GM12864 (cell line): ENCODE measurements around the gene TMEM174.

Experiments
- DNase-seq: peaks from one replicate; pipeline ENCODE4 v3.0.0-alpha.2; 2011; ENCODE audit warnings: low read depth
- H3K4me3 ChIP-seq: 2 replicates; pipeline ENCODE4 v1.5.1; 2011; ENCODE audit warnings: mild to moderate bottlenecking, low read depth, low read length, control low read depth
- TF ChIP-seq, protein P1 (sequence below): IDR thresholded peaks from 2 replicates; pipeline ENCODE4 v1.5.1; 2011; ENCODE audit warnings: low read depth, mild to moderate bottlenecking, moderate library complexity, low read length, control low read depth, inconsistent platforms; ENCODE audit errors: missing control alignments

Gene TMEM174

DNA sequence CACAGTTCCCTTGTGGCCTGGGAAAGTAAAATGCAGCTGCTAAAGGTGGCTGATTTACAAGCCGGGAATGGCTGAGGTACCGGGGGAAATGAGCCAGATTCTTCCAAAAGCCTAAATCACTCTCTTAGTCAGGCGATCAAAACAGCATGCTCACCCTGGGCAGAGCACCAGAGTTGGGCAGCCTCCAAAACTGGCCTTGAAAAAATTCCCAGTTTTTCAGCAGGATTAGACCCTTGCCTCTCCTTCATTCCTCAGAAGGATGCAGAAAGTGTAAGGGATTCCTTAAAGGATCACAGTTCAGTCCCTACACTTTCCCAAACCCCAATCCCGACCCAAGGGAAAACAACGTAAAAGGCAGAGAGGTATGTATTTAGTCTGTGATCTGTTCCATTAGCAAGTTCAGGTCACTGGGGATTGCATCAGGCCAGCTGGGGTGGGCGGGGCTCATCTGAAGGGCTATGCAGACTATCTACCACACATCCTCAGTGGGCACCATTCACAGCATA is 16.9 kb downstream of the TMEM174 start:
- DNase-seq, result no peak
- TF ChIP-seq, protein P1, sequence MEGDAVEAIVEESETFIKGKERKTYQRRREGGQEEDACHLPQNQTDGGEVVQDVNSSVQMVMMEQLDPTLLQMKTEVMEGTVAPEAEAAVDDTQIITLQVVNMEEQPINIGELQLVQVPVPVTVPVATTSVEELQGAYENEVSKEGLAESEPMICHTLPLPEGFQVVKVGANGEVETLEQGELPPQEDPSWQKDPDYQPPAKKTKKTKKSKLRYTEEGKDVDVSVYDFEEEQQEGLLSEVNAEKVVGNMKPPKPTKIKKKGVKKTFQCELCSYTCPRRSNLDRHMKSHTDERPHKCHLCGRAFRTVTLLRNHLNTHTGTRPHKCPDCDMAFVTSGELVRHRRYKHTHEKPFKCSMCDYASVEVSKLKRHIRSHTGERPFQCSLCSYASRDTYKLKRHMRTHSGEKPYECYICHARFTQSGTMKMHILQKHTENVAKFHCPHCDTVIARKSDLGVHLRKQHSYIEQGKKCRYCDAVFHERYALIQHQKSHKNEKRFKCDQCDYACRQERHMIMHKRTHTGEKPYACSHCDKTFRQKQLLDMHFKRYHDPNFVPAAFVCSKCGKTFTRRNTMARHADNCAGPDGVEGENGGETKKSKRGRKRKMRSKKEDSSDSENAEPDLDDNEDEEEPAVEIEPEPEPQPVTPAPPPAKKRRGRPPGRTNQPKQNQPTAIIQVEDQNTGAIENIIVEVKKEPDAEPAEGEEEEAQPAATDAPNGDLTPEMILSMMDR, result no peak
- no peak overlapping the region for H3K4me3 ChIP-seq

DNA sequence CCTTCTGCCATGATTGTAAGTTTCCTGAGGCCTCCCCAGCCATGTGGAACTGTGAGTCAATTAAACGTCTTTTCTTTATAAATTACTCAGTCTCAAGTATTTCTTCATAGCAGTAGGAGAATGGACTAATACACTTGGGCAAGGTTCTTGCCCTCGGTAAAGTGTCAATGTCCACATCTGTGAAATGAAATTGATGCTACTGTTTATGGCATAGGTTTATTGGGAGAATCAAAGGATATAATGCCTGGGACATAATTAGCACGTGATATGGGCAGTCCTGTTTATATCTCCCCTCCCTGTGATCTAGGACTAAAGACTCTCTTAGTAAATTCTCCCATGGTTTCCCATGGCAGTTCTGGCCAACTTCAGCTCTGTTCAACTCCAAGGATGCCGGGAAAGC is 19.4 kb downstream of the TMEM174 start:
- TF ChIP-seq, protein P1, result no peak
- no peak overlapping the region for H3K4me3 ChIP-seq
- no peak for DNase-seq

DNA sequence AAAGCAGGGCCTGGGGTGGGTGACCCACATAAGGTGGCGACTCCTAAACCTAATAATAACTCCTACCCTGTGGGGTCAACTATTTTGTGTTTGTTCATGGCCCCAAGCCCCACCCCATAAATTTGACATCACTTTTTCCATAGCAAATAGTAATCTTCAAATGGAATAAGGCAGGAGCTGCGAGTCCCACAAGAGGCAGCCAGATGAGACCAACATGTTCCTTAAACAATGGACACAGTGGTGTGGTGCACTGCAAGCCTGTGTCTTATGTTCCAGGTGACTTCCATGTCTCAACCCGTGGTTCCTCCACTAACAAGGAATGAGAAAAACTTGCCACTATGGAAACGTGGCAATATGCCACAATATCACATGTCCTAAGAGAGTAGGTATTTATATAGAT is 20.6 kb downstream of the TMEM174 start:
- TF ChIP-seq, protein P1, result no peak
- H3K4me3 ChIP-seq, result no peak overlapping the region

DNA sequence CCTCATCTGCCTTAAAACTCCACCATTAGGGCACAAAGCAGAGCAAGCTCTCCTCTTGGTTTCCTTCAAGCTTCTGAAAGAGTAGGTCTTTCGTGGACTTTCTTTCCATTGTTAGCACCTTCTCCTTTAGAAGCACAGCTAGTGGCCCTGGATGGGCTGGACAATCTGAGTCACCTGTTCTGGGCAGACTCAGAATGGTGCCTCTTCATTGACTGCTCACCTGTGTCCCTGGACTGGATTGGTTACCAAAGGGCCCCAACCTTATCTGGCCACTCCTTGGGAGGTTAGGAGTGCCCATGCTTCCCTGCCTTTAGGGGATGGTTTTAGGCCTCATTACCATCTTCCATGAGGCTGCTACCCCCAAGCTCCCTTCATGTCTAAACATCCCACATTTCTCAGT is 23.2 kb downstream of the TMEM174 start:
- no peak for DNase-seq
- TF ChIP-seq, protein P1, result no peak
- no peak overlapping the region for H3K4me3 ChIP-seq

More for the DNA sequence above, 20.6 kb downstream of the TMEM174 start:
- DNase-seq, result no peak

DNA sequence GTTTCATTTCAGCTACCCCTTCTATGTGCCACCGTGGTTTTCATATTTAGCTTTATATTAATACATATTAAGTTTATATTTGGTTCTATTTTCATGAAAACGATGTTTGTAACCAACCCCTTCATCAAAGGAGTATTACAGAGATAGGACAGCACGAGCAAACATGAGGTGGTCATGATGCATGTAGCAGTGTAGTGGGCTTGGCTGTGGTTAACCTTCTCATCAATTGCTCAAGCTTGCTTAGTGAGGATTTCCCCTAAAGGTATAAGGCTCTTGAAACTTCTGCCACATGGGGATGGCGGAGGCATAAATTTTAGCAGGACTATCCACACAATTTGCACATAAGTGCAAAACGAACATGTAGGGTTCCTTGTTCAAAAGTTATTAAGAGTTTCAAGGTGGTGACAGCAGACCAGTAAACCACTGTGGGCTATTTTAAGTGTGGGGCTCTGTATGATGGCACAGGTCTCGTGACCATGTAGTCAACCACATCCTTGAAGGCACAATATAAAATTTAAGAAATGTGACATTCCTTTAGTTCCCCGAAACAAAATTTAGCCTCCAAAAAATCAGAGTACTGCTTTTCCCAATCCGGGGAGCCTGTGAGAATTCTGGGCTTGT is 24.8 kb downstream of the TMEM174 start:
- TF ChIP-seq, protein P1, result no peak
- no peak overlapping the region for H3K4me3 ChIP-seq
- DNase-seq, result no peak

DNA sequence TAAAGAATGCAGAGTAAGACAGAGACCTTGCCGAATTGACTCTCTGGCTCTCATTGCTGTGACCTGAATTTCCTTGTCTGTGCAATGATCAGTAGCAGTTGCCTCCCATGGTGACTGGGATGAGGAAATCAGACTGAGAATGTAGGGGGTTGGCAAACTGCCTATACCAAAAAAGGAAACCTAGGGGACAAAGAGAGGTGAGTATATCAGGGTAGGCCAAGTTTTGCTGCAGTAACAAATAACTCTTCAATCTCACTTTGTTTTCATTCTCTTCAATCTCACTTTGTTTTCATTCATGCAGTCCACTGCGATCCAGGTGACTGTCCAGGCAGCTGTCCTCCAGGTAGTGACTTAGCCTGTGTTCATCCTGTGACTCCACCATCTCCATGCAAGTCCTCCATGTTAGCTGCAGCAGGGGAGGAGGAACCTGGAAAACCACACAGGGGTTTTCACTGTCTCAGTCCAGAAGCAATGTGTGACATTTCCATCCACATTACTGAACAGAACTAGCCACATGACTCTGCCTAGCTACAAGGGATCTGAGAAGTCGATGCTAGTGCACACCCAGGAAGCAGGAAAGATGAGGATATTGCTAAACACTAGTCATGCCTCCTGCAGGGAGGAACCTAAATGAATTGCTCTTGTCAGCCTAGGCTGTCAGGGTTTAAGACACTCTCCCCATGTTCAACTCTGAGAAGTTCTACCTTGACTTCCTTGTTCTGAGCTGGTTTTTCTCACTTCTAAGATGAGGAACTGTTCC is 26.0 kb downstream of the TMEM174 start:
- TF ChIP-seq, protein P1, result no peak
- DNase-seq, result no peak

DNA sequence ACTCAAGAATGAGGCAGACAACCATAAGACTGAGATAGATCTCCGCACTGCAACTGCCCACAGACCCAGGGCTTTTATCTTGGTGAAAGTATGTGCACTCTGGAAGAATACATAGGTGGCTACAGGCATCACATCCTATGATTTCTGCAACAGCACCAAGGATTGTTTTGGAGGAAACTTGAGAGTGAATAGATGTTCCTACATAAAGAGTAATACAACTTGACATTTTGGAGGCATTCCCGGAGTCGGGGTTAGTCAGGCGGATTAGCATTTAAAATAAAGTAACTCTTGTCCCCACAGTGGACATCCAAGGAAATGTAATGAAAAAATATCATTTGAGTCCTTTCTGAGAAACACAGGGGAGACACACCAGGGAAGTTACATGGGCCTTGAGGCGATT is 26.7 kb downstream of the TMEM174 start:
- DNase-seq, result no peak
- TF ChIP-seq, protein P1, result no peak
- no peak overlapping the region for H3K4me3 ChIP-seq

More for the DNA sequence above, 26.0 kb downstream of the TMEM174 start:
- H3K4me3 ChIP-seq, result no peak overlapping the region
